ENCODE data around the gene PTPRD.

GRCh38 chr9:8940650-8941049, 1672.2 kb downstream of the PTPRD start:
- TF ChIP-seq CTCF (conservative IDR thresholded peaks at IDR 0.05; ENCODE audit: low read length) (no peak), EZH2phosphoT487 (IDR thresholded peaks at IDR 0.05; ENCODE audit: borderline replicate concordance) (no peak)

Measured in Loucy (cell line).